HepG2 (cell line): ENCODE results near the gene DEPDC5. TPM values are rescaled to one million over a fixed set of nuclear protein-coding genes. Genes with fewer than 3 reads are reported as not detected.
A peak's percentile ranks its signal among the peaks of the same experiment; 100 is the strongest.

ENCODE experiments used
- ATAC-seq: fragments of 200-7000 bp; cut with Tn5 transposase; 3 replicates; pipeline ENCODE4 v1.9.1; 2020; ENCODE audit warnings: mild to moderate bottlenecking, moderate library complexity
- BruUV-seq: library from RNA; stranded (reverse); fragments of 400-500 nt; replicated peaks from 2 replicates; lab custom pipeline; 2021; lab: Mats Ljungman, UMichigan
- CTCF ChIA-PET: fragments of 300-600 bp; formaldehyde crosslinking; extraction: SDS; loops from one replicate; lab custom pipeline; 2021; ENCODE audit warnings: low total read pairs, inconsistent platforms, low intra/inter-chr PET ratio; lab: Yijun Ruan, JAX
- POLR2A ChIA-PET: fragments of 350-600 bp; sonication (Branson Sonifier 250); formaldehyde crosslinking; loops from one replicate; lab custom pipeline; 2020; ENCODE audit warnings: antibody characterized with exemption, inconsistent platforms; lab: Yijun Ruan, JAX
- DNase-seq: peaks from one replicate; pipeline ENCODE4 v3.0.0-alpha.2; 2015; ENCODE audit warnings: low spot score
- FAIRE-seq: peaks from 3 replicates; lab custom pipeline; 2011; peaks lifted over from hg19 to GRCh38; lab: Jason Lieb, UNC
- H2AFZ ChIP-seq: one replicate; pipeline ENCODE4 v1.6.1; 2011; ENCODE audit warnings: low read length, inconsistent platforms
- H3K27ac ChIP-seq: fragments of 300-600 bp; 3 replicates; pipeline ENCODE4 v1.8.0; 2011; ENCODE audit warnings: mixed run types, mild to moderate bottlenecking, mixed read lengths, low read length, inconsistent platforms; ENCODE audit not compliant: insufficient read depth; ENCODE audit errors: extremely low read length
- H3K27me3 ChIP-seq, 2 experiments: fragments of 200-600 bp in 1 of 2; 2 replicates in 1 of 2; 3 replicates in 1 of 2; pipeline versions ENCODE4 v1.6.0 to v1.8.0; 2011; ENCODE audit warnings: low read length in 2 of 2, mild to moderate bottlenecking in 2 of 2, moderate library complexity in 2 of 2, inconsistent platforms in 1 of 2; ENCODE audit not compliant: insufficient read depth in 2 of 2, control insufficient read depth in 1 of 2
- H3K36me3 ChIP-seq, 2 experiments: fragments of 200-600 bp in 1 of 2; replicated peaks in 1 of 2; 2 replicates in 1 of 2; 3 replicates in 1 of 2; pipeline versions ENCODE4 v1.5.1 to v1.8.0; 2011; ENCODE audit warnings: low read length in 2 of 2, inconsistent platforms in 1 of 2; ENCODE audit not compliant: insufficient read depth in 2 of 2, control insufficient read depth in 1 of 2
- H3K4me1 ChIP-seq: 2 replicates; pipeline ENCODE4 v1.5.1; 2012; ENCODE audit warnings: low read length, inconsistent platforms; ENCODE audit not compliant: insufficient read depth
- H3K4me2 ChIP-seq: 2 replicates; pipeline ENCODE4 v1.6.0; 2011; ENCODE audit warnings: low read depth, low read length, inconsistent platforms
- H3K4me3 ChIP-seq, 3 experiments: fragments of 200-600 bp in 1 of 3; sonication (generic), shearing (Covaris generic) in 1 of 3; replicated peaks in 1 of 3; 2 replicates each; pipeline ENCODE4 v1.5.1; 2011 to 2016; ENCODE audit warnings: low read length in 3 of 3, inconsistent platforms in 2 of 3, low read depth in 2 of 3, mild to moderate bottlenecking in 2 of 3, control low read depth in 1 of 3, mixed read lengths in 1 of 3; ENCODE audit not compliant: insufficient read depth in 1 of 3
- H3K79me2 ChIP-seq: one replicate; pipeline ENCODE4 v1.6.1; 2011; ENCODE audit warnings: low read length, inconsistent platforms; ENCODE audit not compliant: insufficient read depth
- H3K9ac ChIP-seq: 2 replicates; pipeline ENCODE4 v1.6.0; 2011; ENCODE audit warnings: mild to moderate bottlenecking, low read depth, low read length, inconsistent platforms; ENCODE audit not compliant: insufficient read depth
- H3K9me3 ChIP-seq: 2 replicates; pipeline ENCODE4 v1.5.1; 2012; ENCODE audit warnings: mild to moderate bottlenecking, low read length
- H4K20me1 ChIP-seq: 2 replicates; pipeline ENCODE4 v1.6.0; 2011; ENCODE audit warnings: inconsistent platforms, mild to moderate bottlenecking, low read length, moderate library complexity; ENCODE audit not compliant: insufficient read depth
- CHD2 ChIP-seq: IDR thresholded peaks from 2 replicates; pipeline ENCODE4 v1.6.1; 2011; ENCODE audit warnings: low read depth, low read length, improper control_type of control experiment
- GATAD1 ChIP-seq: IDR thresholded peaks from 2 replicates; pipeline ENCODE4 v1.6.1; 2016; ENCODE audit warnings: missing genetic modification reagents, missing compliant biosample characterization
- KAT8 ChIP-seq: IDR thresholded peaks from 2 replicates; pipeline ENCODE4 v1.6.1; 2016; ENCODE audit warnings: missing genetic modification reagents, missing compliant biosample characterization
- KLF6 ChIP-seq: IDR thresholded peaks from 2 replicates; pipeline ENCODE4 v1.8.0; 2016; ENCODE audit warnings: missing biosample characterization, missing genetic modification reagents
- NR3C1 ChIP-seq: sonication (generic); formaldehyde crosslinking; IDR thresholded peaks from 2 replicates; pipeline ENCODE4 v1.4.0; 2020; ENCODE audit warnings: missing genetic modification reagents
- REL ChIP-seq: sonication (generic); formaldehyde crosslinking; conservative IDR thresholded peaks from 2 replicates; pipeline ENCODE4 v1.8.0; 2022; ENCODE audit warnings: mild to moderate bottlenecking, missing genetic modification reagents, moderate library complexity
- U2AF1 ChIP-seq: fragments of 200-400 bp; formaldehyde crosslinking; optimal IDR thresholded peaks from 2 replicates; pipeline ENCODE3; 2017; ENCODE audit warnings: mild to moderate bottlenecking, low read depth, low read length
- ZNF260 ChIP-seq: sonication (generic); formaldehyde crosslinking; IDR thresholded peaks from 2 replicates; pipeline ENCODE4 v1.4.0; 2020; ENCODE audit warnings: missing genetic modification reagents, low read depth, mild to moderate bottlenecking, borderline replicate concordance
- ZNF557 ChIP-seq: sonication (generic); formaldehyde crosslinking; IDR thresholded peaks from 2 replicates; pipeline ENCODE4 v1.4.0; 2020; ENCODE audit warnings: missing genetic modification reagents
- ZNF761 ChIP-seq: sonication (generic); formaldehyde crosslinking; conservative IDR thresholded peaks from 2 replicates; pipeline ENCODE4 v1.4.0; 2020; ENCODE audit warnings: mild to moderate bottlenecking, missing genetic modification reagents
- ZSCAN9 ChIP-seq: IDR thresholded peaks from 2 replicates; pipeline ENCODE4 v1.6.1; 2016; ENCODE audit warnings: borderline replicate concordance
- WGBS: methylation state at CpG from one replicate; pipeline ENCODE4 v1.1.6; 2017; ENCODE audit warnings: low lambda C conversion rate; 5-methylcytosine and 5-hydroxymethylcytosine counted together
- in situ Hi-C: cut with HindIII; loops from 2 replicates; pipeline ENCODE4 v1.10.0; 2017; ENCODE audit warnings: low pct_unique_long_range_greater_than_20kb; ENCODE audit not compliant: extremely low pct_ligation_motif_present
- intact Hi-C: fragments of 100-400 bp; cut with micrococcal nuclease; formaldehyde crosslinking; loops from one replicate; pipeline ENCODE4 v1.10.0; 2022; ENCODE audit not compliant: unreplicated experiment
- polyA plus RNA-seq, 8 experiments: library from polyadenylated mRNA; depleted of rRNA in 3 of 8; stranded (reverse) in 7 of 8; unstranded in 1 of 8; fragments of >200 nt; fragmentation: Illumina TruSeq in 4 of 8; extraction: Trizol in 4 of 8; gene quantifications; 2 replicates each; pipeline versions ENCODE4 v1.2.1 to v1.2.3, GENCODE V29; 2011 to 2016; ENCODE audit warnings: low read depth in 4 of 8, missing spikeins in 1 of 8, mixed read lengths in 1 of 8; ENCODE audit not compliant: insufficient read depth in 1 of 8
- total RNA-seq, 5 experiments: library from RNA; depleted of rRNA; stranded (reverse); fragments of >200 nt; fragmentation: Illumina TruSeq; extraction: Trizol; gene quantifications; 2 replicates each; pipeline ENCODE4 v1.2.3, GENCODE V29; 2016; ENCODE audit warnings: low read depth in 1 of 5
- TF ChIP-seq, protein P1 (sequence below): sonication (generic); formaldehyde crosslinking; IDR thresholded peaks from 2 replicates; pipeline ENCODE4 v1.4.0; 2020; ENCODE audit warnings: missing genetic modification reagents
- TF ChIP-seq, protein P2 (sequence below): IDR thresholded peaks from 2 replicates; pipeline ENCODE4 v1.6.1; 2016; ENCODE audit warnings: missing genetic modification reagents, missing compliant biosample characterization

The DEPDC5 gene
- total and polyA plus RNA-seq, 2 of the 13 experiments (the other 11 are each of a cell fraction or from before 2014, with no cell fraction given) = 9.8 to 12.4 TPM

DNA sequence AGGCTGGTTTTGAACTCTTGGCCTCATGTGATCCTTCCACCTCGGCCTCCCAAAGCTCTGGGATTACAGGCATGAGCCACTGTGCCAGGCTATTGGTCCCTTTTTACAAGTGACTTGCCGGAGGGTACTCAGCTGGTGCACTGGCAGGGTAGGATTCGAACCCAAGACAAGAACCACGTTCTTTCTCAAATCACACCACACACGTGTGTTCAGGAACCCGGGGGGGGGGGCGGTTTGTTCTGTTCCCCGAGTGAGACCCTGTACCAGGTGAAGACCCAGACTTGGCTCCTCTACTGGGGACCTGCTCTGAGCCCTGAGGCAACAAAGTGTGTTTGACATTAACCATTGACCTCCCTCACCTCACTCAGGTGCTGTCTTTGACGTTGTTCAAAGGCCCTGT, 186.7 kb downstream of the DEPDC5 start:
- ATAC-seq = no peak
- peaks cover 7% of the 10 kb centered on the region for H3K79me2 ChIP-seq
- no peaks in the 10 kb centered on the region for H3K9me3 ChIP-seq
- H3K36me3 ChIP-seq = no peaks in the 10 kb centered on the region
- ChIA-PET POLR2A (interaction anchor here (1.0 kb wide), 1 partner anchor 16 kb away, joined by 3 read pairs; no protein-coding TSS in a partner anchor), CTCF (no interaction called here)
- no peak for TF ChIP-seq ZNF761 (CRISPR knock-in tag)
- intact Hi-C loops = no loop called here
- peaks cover 0 to 10% of the 10 kb centered on the region in 2 experiments; a peak in 1 of 5 replicates for H3K27me3 ChIP-seq
- in situ Hi-C loops = loop anchor here (10.0 kb wide), 1 partner anchor 186 kb away; the partner anchor contains the start of genes DEPDC5 and PRR14L
- no peaks in the 10 kb centered on the region for H4K20me1 ChIP-seq
- H2AFZ ChIP-seq = no peak overlapping the region
- no TSS peak for BruUV-seq
- H3K27ac ChIP-seq = no peak overlapping the region
- 27% methylated on average over 3 of the region's 9 CpGs for WGBS
- no peak overlapping the region for H3K4me3 ChIP-seq
- peaks cover 29% of the 10 kb centered on the region for H3K4me1 ChIP-seq
- no peak for FAIRE-seq
- no peak overlapping the region for H3K9ac ChIP-seq
- H3K4me2 ChIP-seq = peak overlapping the region; percentile 8; the same call in 1 of the 2 replicates
- no peak for DNase-seq

DNA sequence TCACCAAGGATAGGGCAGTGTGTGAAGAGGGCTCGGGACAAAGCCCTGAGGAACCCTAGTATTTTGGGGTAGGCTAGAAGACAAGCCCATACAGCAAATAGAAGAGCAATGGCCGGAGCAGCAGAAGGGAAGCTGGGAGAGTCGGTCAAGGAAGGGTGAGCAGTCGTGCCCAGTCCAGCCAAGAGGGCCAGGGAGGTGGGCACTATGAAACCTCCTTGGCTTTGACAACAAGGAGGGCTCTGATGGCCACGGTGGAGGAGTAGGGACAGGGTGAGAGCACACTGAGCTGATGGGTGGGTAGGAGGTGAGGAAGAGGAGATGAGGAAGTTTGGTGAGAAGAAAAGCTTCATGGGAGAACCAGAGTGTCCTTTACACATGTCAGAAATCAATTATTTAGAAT, 188.3 kb downstream of the DEPDC5 start:
- POLR2A ChIA-PET = interaction anchor here (0.6 to 0.7 kb wide), 2 partner anchors 13 to 19 kb away, joined by 3 to 4 read pairs; no protein-coding TSS in a partner anchor
- Histone ChIP-seq H3K9ac (no peak overlapping the region), H3K79me2 (peaks cover 23% of the 10 kb centered on the region), H2AFZ (no peak overlapping the region), H3K4me3 (no peak overlapping the region), H3K4me2 (no peak overlapping the region), H3K4me1 (peaks cover 38% of the 10 kb centered on the region), H3K36me3 (no peaks in the 10 kb centered on the region), H3K9me3 (no peaks in the 10 kb centered on the region), H3K27ac (no peak overlapping the region), H3K27me3 (peaks cover 0 to 8% of the 10 kb centered on the region in 2 experiments; a peak in 1 of 5 replicates), H4K20me1 (peaks cover 4% of the 10 kb centered on the region; the same call in 1 of the 2 replicates)
- WGBS = 70% methylated on average over 5 of the region's 5 CpGs
- BruUV-seq = no TSS peak
- intact Hi-C loops = no loop called here
- DNase-seq (no peak), FAIRE-seq (no peak), ATAC-seq (no peak)
- in situ Hi-C loops = loop anchor here (10.0 kb wide), 1 partner anchor 187 kb away; the partner anchor contains the start of genes DEPDC5 and PRR14L
- CTCF ChIA-PET = no interaction called here
- TF ChIP-seq KLF6 (CRISPR knock-in tag) (no peak), ZNF557 (CRISPR knock-in tag) (no peak), ZSCAN9 (CRISPR knock-in tag) (no peak), GATAD1 (CRISPR knock-in tag) (no peak), ZNF260 (CRISPR knock-in tag) (no peak), U2AF1 (no peak), NR3C1 (CRISPR knock-in tag) (no peak), REL (no peak), KAT8 (CRISPR knock-in tag) (no peak), CHD2 (no peak)
- TF ChIP-seq, protein P1, sequence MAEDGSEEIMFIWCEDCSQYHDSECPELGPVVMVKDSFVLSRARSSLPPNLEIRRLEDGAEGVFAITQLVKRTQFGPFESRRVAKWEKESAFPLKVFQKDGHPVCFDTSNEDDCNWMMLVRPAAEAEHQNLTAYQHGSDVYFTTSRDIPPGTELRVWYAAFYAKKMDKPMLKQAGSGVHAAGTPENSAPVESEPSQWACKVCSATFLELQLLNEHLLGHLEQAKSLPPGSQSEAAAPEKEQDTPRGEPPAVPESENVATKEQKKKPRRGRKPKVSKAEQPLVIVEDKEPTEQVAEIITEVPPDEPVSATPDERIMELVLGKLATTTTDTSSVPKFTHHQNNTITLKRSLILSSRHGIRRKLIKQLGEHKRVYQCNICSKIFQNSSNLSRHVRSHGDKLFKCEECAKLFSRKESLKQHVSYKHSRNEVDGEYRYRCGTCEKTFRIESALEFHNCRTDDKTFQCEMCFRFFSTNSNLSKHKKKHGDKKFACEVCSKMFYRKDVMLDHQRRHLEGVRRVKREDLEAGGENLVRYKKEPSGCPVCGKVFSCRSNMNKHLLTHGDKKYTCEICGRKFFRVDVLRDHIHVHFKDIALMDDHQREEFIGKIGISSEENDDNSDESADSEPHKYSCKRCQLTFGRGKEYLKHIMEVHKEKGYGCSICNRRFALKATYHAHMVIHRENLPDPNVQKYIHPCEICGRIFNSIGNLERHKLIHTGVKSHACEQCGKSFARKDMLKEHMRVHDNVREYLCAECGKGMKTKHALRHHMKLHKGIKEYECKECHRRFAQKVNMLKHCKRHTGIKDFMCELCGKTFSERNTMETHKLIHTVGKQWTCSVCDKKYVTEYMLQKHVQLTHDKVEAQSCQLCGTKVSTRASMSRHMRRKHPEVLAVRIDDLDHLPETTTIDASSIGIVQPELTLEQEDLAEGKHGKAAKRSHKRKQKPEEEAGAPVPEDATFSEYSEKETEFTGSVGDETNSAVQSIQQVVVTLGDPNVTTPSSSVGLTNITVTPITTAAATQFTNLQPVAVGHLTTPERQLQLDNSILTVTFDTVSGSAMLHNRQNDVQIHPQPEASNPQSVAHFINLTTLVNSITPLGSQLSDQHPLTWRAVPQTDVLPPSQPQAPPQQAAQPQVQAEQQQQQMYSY (CRISPR knock-in tag) = no peak
- TF ChIP-seq, protein P2, sequence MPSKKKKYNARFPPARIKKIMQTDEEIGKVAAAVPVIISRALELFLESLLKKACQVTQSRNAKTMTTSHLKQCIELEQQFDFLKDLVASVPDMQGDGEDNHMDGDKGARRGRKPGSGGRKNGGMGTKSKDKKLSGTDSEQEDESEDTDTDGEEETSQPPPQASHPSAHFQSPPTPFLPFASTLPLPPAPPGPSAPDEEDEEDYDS = no peak
